Smooth muscle cell (in vitro differentiated cells): ENCODE results near the gene STK32B. TPM values are rescaled to one million over a fixed set of nuclear protein-coding genes. Genes with fewer than 3 reads are reported as not detected.

Source experiments
- DNase-seq: peaks from one replicate; lab custom pipeline; 2025; ENCODE audit not compliant: unreplicated experiment; lab: John Stamatoyannopoulos, UW
- H2AFZ ChIP-seq: fragments of 200-600 bp; sonication (generic); 2 replicates; pipeline ENCODE4 v1.6.0; 2016; ENCODE audit warnings: antibody characterized with exemption, low read depth, mild to moderate bottlenecking
- H3F3A ChIP-seq: fragments of 200-600 bp; sonication (generic); 2 replicates; pipeline ENCODE4 v1.6.0; 2017; ENCODE audit warnings: antibody characterized with exemption, low read depth
- H3K27ac ChIP-seq: fragments of 200-600 bp; sonication (generic); 2 replicates; pipeline ENCODE4 v1.5.1; 2016; ENCODE audit warnings: low read depth, mild to moderate bottlenecking
- H3K27me3 ChIP-seq: fragments of 200-600 bp; sonication (generic); 2 replicates; pipeline ENCODE4 v1.6.1; 2016; ENCODE audit warnings: low read depth, mild to moderate bottlenecking
- H3K36me3 ChIP-seq: fragments of 200-600 bp; sonication (generic); 2 replicates; pipeline ENCODE4 v1.5.1; 2016; ENCODE audit warnings: low read depth
- H3K4me1 ChIP-seq: fragments of 200-600 bp; sonication (generic); 2 replicates; pipeline ENCODE4 v1.5.1; 2016; ENCODE audit warnings: low read depth
- H3K4me2 ChIP-seq: fragments of 200-600 bp; sonication (generic); 2 replicates; pipeline ENCODE4 v1.6.0; 2016; ENCODE audit warnings: mild to moderate bottlenecking
- H3K4me3 ChIP-seq: fragments of 200-600 bp; sonication (generic); 2 replicates; pipeline ENCODE4 v1.5.1; 2016; ENCODE audit warnings: mild to moderate bottlenecking
- H3K79me2 ChIP-seq: fragments of 200-600 bp; sonication (generic); 2 replicates; pipeline ENCODE4 v1.6.0; 2016; ENCODE audit warnings: low read depth, mild to moderate bottlenecking
- H3K9ac ChIP-seq: fragments of 200-600 bp; sonication (generic); 2 replicates; pipeline ENCODE4 v1.6.0; 2016; ENCODE audit warnings: low read depth
- H3K9me3 ChIP-seq: fragments of 200-600 bp; sonication (generic); replicated peaks from 2 replicates; pipeline ENCODE4 v1.5.1; 2016; ENCODE audit warnings: low read depth
- H4K20me1 ChIP-seq: fragments of 200-600 bp; sonication (generic); 2 replicates; pipeline ENCODE4 v1.6.0; 2016; ENCODE audit warnings: low read depth
- CTCF ChIP-seq: fragments of 200-600 bp; sonication (generic); IDR thresholded peaks from 2 replicates; pipeline ENCODE4 v1.5.1; 2017; ENCODE audit warnings: borderline replicate concordance, mild to moderate bottlenecking, antibody characterized with exemption; ENCODE audit not compliant: insufficient read depth, poor library complexity, severe bottlenecking
- WGBS: methylation state at CpG from one replicate; pipeline ENCODE4 v1.1.7; 2016; ENCODE audit warnings: low lambda C conversion rate; 5-methylcytosine and 5-hydroxymethylcytosine counted together
- polyA plus RNA-seq: library from polyadenylated mRNA; unstranded; fragments of >200 nt; fragmentation: Nextera tagmentation; extraction: Ambion mirVana; gene quantifications from 2 replicates; pipeline ENCODE4 v1.2.1, GENCODE V29; 2016
- total RNA-seq: library from RNA; depleted of rRNA; stranded (reverse); fragments of >200 nt; gene quantifications from 2 replicates; pipeline ENCODE4 v1.2.3, GENCODE V29; 2014

Gene STK32B
- total and polyA plus RNA-seq, 2 experiments from 2014 or later = 3.5 to 4.0 TPM

- Histone ChIP-seq H3K4me2 (no peak overlapping the region), H3K27ac (no peak overlapping the region), H3K79me2 (no peaks in the 10 kb centered on the region), H3F3A (no peaks in the 10 kb centered on the region), H3K36me3 (no peaks in the 10 kb centered on the region), H3K9ac (no peak overlapping the region), H3K4me3 (no peak overlapping the region), H3K27me3 (no peaks in the 10 kb centered on the region), H3K9me3 (no peaks in the 10 kb centered on the region), H2AFZ (no peak overlapping the region), H3K4me1 (peaks cover 5% of the 10 kb centered on the region), H4K20me1 (no peaks in the 10 kb centered on the region)
- TF ChIP-seq CTCF = no peak
- no peak for DNase-seq
- WGBS = 94% methylated on average over 8 of the region's 8 CpGs
These were observed 344.5 kb downstream of the STK32B start for GRCh38 chr4:5395781-5396180.

GRCh38 chr4:5398056-5398455, 346.8 kb downstream of the STK32B start:
- H3K9me3 ChIP-seq = no peaks in the 10 kb centered on the region
- H3F3A ChIP-seq = no peaks in the 10 kb centered on the region
- H4K20me1 ChIP-seq = no peaks in the 10 kb centered on the region
- WGBS = 27% methylated on average over 3 of the region's 3 CpGs
- H3K27me3 ChIP-seq = no peaks in the 10 kb centered on the region
- H3K4me2 ChIP-seq = peak overlapping the region; percentile 21
- TF ChIP-seq CTCF = no peak
- no peak for DNase-seq
- peaks cover 5% of the 10 kb centered on the region for H3K4me1 ChIP-seq
- no peak overlapping the region for H2AFZ ChIP-seq
- no peaks in the 10 kb centered on the region for H3K79me2 ChIP-seq
- H3K9ac ChIP-seq = no peak overlapping the region
- no peaks in the 10 kb centered on the region for H3K36me3 ChIP-seq
- no peak overlapping the region for H3K4me3 ChIP-seq
- peak overlapping the region; percentile 77 for H3K27ac ChIP-seq

GRCh38 chr4:5399124-5399523, 347.8 kb downstream of the STK32B start:
- no peak for DNase-seq
- no peaks in the 10 kb centered on the region for H3F3A ChIP-seq
- 61% methylated on average over 4 of the region's 4 CpGs for WGBS
- no peaks in the 10 kb centered on the region for H3K79me2 ChIP-seq
- H4K20me1 ChIP-seq = no peaks in the 10 kb centered on the region
- peaks cover 5% of the 10 kb centered on the region for H3K4me1 ChIP-seq
- H3K9me3 ChIP-seq = no peaks in the 10 kb centered on the region
- no peak overlapping the region for H3K4me3 ChIP-seq
- H3K9ac ChIP-seq = no peak overlapping the region
- H3K36me3 ChIP-seq = no peaks in the 10 kb centered on the region
- no peak for TF ChIP-seq CTCF
- peak overlapping the region; percentile 21 for H3K4me2 ChIP-seq
- no peaks in the 10 kb centered on the region for H3K27me3 ChIP-seq
- peak overlapping the region; percentile 77 for H3K27ac ChIP-seq
- no peak overlapping the region for H2AFZ ChIP-seq

- Histone ChIP-seq H3K36me3 (no peaks in the 10 kb centered on the region), H3K27me3 (no peaks in the 10 kb centered on the region), H3F3A (no peaks in the 10 kb centered on the region), H3K4me2 (no peak overlapping the region), H3K79me2 (no peaks in the 10 kb centered on the region), H3K9ac (no peak overlapping the region), H3K4me1 (peaks cover 5% of the 10 kb centered on the region), H4K20me1 (no peaks in the 10 kb centered on the region), H2AFZ (no peak overlapping the region), H3K4me3 (no peak overlapping the region), H3K27ac (no peak overlapping the region), H3K9me3 (no peaks in the 10 kb centered on the region)
- DNase-seq = no peak
- WGBS = 49% methylated on average over 8 of the region's 8 CpGs
- peak; percentile 76 for TF ChIP-seq CTCF
These were observed 348.6 kb downstream of the STK32B start for GRCh38 chr4:5399790-5400421.
